B cell (primary cell): ENCODE data around the gene TRIM65. TPM values are rescaled to one million over a fixed set of nuclear protein-coding genes. Genes with fewer than 3 reads are reported as not detected.

Experiments
- ATAC-seq: fragments of 200-7000 bp; cut with Tn5 transposase; one replicate; pipeline ENCODE4 v1.10.0; 2021; ENCODE audit warnings: low read depth, mild to moderate bottlenecking, moderate number of reproducible peaks, moderate library complexity
- CTCF ChIA-PET: fragments of 350-600 bp; sonication (Branson Sonifier 250); formaldehyde crosslinking; loops from one replicate; lab custom pipeline; 2021; ENCODE audit warnings: antibody characterized with exemption, inconsistent platforms; lab: Charles Lee
- POLR2A ChIA-PET: fragments of 350-600 bp; sonication (Branson Sonifier 250); formaldehyde crosslinking; loops from one replicate; lab custom pipeline; 2021; ENCODE audit warnings: antibody characterized with exemption; lab: Charles Lee
- DNase-seq: peaks from one replicate; pipeline ENCODE4 v3.0.0; 2013
- H2AFZ ChIP-seq: 2 replicates; pipeline ENCODE4 v1.6.1; 2012; ENCODE audit warnings: mild to moderate bottlenecking, low read depth, low read length; ENCODE audit not compliant: insufficient read depth, poor library complexity, severe bottlenecking
- H3K27ac ChIP-seq, 2 donors: 1 replicate in 1 of 2; 2 replicates in 1 of 2; pipeline ENCODE4 v1.5.1; 2012 to 2013; ENCODE audit warnings: low read length in 2 of 2, mild to moderate bottlenecking in 2 of 2, moderate library complexity in 1 of 2
- H3K27me3 ChIP-seq, 4 experiments: fragments of 200-600 bp in 1 of 4; sonication (generic) in 1 of 4; replicated peaks in 1 of 4; 1 replicate in 2 of 4; 2 replicates in 2 of 4; pipeline versions ENCODE4 v1.6.1 to v1.7.0; 2013 to 2016; ENCODE audit warnings: low read length in 3 of 4, mild to moderate bottlenecking in 2 of 4, mixed read lengths in 1 of 4, moderate library complexity in 1 of 4; ENCODE audit not compliant: insufficient read depth in 4 of 4, control insufficient read depth in 3 of 4; ENCODE audit errors: control extremely low read depth in 1 of 4
- H3K36me3 ChIP-seq, 2 experiments: replicated peaks in 1 of 2; 1 replicate in 1 of 2; 2 replicates in 1 of 2; pipeline versions ENCODE4 v1.6.1 to v1.7.1; 2013; ENCODE audit warnings: low read length in 1 of 2; ENCODE audit not compliant: insufficient read depth in 2 of 2, control insufficient read depth in 1 of 2; ENCODE audit errors: control extremely low read depth in 1 of 2, extremely low read depth in 1 of 2
- H3K4me1 ChIP-seq, 2 donors: fragments of 200-600 bp in 1 of 2; sonication (generic) in 1 of 2; 1 replicate in 1 of 2; 2 replicates in 1 of 2; pipeline versions ENCODE4 v1.5.1 to v1.6.1; 2013 to 2017; ENCODE audit warnings: low read length in 2 of 2; ENCODE audit not compliant: control insufficient read depth in 2 of 2, insufficient read depth in 2 of 2
- H3K4me2 ChIP-seq: replicated peaks from 2 replicates; pipeline ENCODE3; 2012; ENCODE audit warnings: mild to moderate bottlenecking, low read depth, low read length; ENCODE audit not compliant: poor library complexity, severe bottlenecking
- H3K4me3 ChIP-seq, 5 experiments: fragments of 200-600 bp in 1 of 5; sonication (generic) in 1 of 5; 1 replicate in 3 of 5; 2 replicates in 2 of 5; pipeline versions ENCODE4 v1.5.1 to v1.7.0; 2011 to 2016; ENCODE audit warnings: low read length in 4 of 5, mild to moderate bottlenecking in 4 of 5, low read depth in 2 of 5, control low read depth in 1 of 5, moderate library complexity in 1 of 5; ENCODE audit not compliant: insufficient read depth in 1 of 5; ENCODE audit errors: control extremely low read depth in 1 of 5, extremely low read depth in 1 of 5
- H3K79me2 ChIP-seq: fragments of 200-600 bp; sonication (generic); one replicate; pipeline ENCODE4 v1.6.0; 2016; ENCODE audit warnings: low read length; ENCODE audit not compliant: control insufficient read depth, insufficient read depth
- H3K9ac ChIP-seq: fragments of 200-600 bp; sonication (generic); 2 replicates; pipeline ENCODE4 v1.6.1; 2017; ENCODE audit warnings: mild to moderate bottlenecking, low read length, moderate library complexity
- H3K9me3 ChIP-seq, 3 donors: one replicate each; pipeline versions ENCODE4 v1.6.1 to v1.7.1; 2013; ENCODE audit warnings: low read length in 2 of 3; ENCODE audit not compliant: control insufficient read depth in 2 of 3, insufficient read depth in 1 of 3; ENCODE audit errors: control extremely low read depth in 1 of 3
- H4K20me1 ChIP-seq: 2 replicates; pipeline ENCODE4 v1.6.0; 2012; ENCODE audit warnings: mild to moderate bottlenecking, low read length; ENCODE audit not compliant: insufficient read depth, control insufficient read depth, poor library complexity, severe bottlenecking
- H3K27ac Mint-ChIP-seq: one replicate; pipeline ENCODE4 v1.8.0; 2021; ENCODE audit warnings: mixed read lengths
- H3K27me3 Mint-ChIP-seq: one replicate; pipeline ENCODE4 v1.8.0; 2021; ENCODE audit warnings: mixed read lengths
- H3K4me1 Mint-ChIP-seq: one replicate; pipeline ENCODE4 v1.8.0; 2021; ENCODE audit warnings: mixed read lengths
- H3K4me3 Mint-ChIP-seq: one replicate; pipeline ENCODE4 v1.8.0; 2021; ENCODE audit warnings: mixed read lengths
- H3K9me3 Mint-ChIP-seq: one replicate; pipeline ENCODE4 v1.8.0; 2022; ENCODE audit warnings: mixed read lengths; ENCODE audit not compliant: insufficient read depth
- CTCF ChIP-seq: fragments of 200-600 bp; IDR thresholded peaks from one replicate; pipeline ENCODE4 v1.8.0; 2022; ENCODE audit warnings: antibody characterized with exemption, mild to moderate bottlenecking
- EZH2 ChIP-seq: IDR thresholded peaks from 2 replicates; pipeline ENCODE4 v1.6.1; 2012; ENCODE audit warnings: borderline replicate concordance, low read depth, mild to moderate bottlenecking, moderate library complexity, low read length; ENCODE audit not compliant: insufficient read depth, poor library complexity, severe bottlenecking
- WGBS: methylation state at CpG from one replicate; pipeline ENCODE4 v1.1.5; 2013; ENCODE audit warnings: missing lambda C conversion rate; ENCODE audit not compliant: insufficient coverage; 5-methylcytosine and 5-hydroxymethylcytosine counted together
- intact Hi-C: fragments of 100-400 bp; cut with micrococcal nuclease; formaldehyde crosslinking; loops from one replicate; pipeline ENCODE4 v1.10.0; 2022
- polyA plus RNA-seq: library from polyadenylated mRNA; depleted of rRNA; stranded (reverse); fragments of >200 nt; gene quantifications from 2 replicates; pipeline ENCODE4 v1.2.3, GENCODE V29; 2012
- total RNA-seq, 2 donors: library from RNA; stranded (reverse); fragments of 120-200 nt in 1 of 2; gene quantifications; 1 replicate in 1 of 2; 2 replicates in 1 of 2; pipeline versions ENCODE4 v1.2.3 to v1.2.4, GENCODE V29; 2013 to 2022

The TRIM65 gene
- total and polyA plus RNA-seq, 2 donors (not counting 1 experiment from before 2014, with no cell fraction given): 16.8 to 40.7 TPM

GRCh38 chr17:75922173-75922961 is 25.6 kb upstream of the TRIM65 start:
- CTCF ChIA-PET: no interaction called here
- POLR2A ChIA-PET: no interaction called here

More at GRCh38 chr17:75922173-75922961, 25.6 kb upstream of the TRIM65 start:
- Histone ChIP-seq H3K9me3 (no peaks in the 10 kb centered on the region), H3K27me3 (no peaks in the 10 kb centered on the region), H3K27ac (no peak overlapping the region), H2AFZ (no peak overlapping the region), H3K79me2 (no peaks in the 10 kb centered on the region), H3K9ac (no peak overlapping the region), H3K4me2 (no peak overlapping the region), H3K4me1 (no peaks in the 10 kb centered on the region), H4K20me1 (no peaks in the 10 kb centered on the region), H3K4me3 (no peak overlapping the region), H3K36me3 (peaks cover 0 to 4% of the 10 kb centered on the region in 2 experiments)
- WGBS: 96% methylated on average over 18 of the region's 18 CpGs
- no peak for DNase-seq
- H3K4me1 Mint-ChIP-seq: no peaks in the 10 kb centered on the region
- TF ChIP-seq CTCF (no peak), EZH2 (no peak)
- H3K4me3 Mint-ChIP-seq: no peak overlapping the region
- no peaks in the 10 kb centered on the region for H3K27me3 Mint-ChIP-seq
- no peak overlapping the region for H3K27ac Mint-ChIP-seq
- no peaks in the 10 kb centered on the region for H3K9me3 Mint-ChIP-seq
- ATAC-seq: no peak
- intact Hi-C loops: no loop called here
